H1 (cell line): ENCODE data around the gene LRRC23. TPM values are rescaled to one million over a fixed set of nuclear protein-coding genes. Genes with fewer than 3 reads are reported as not detected.

Source experiments
- CTCF ChIA-PET: fragments of 300-600 bp; sonication (Branson Sonifier 250); formaldehyde crosslinking; loops from one replicate; lab custom pipeline; 2021; ENCODE audit not compliant: partially characterized antibody; lab: Charles Lee
- POLR2A ChIA-PET: fragments of 300-600 bp; sonication (Branson Sonifier 250); formaldehyde crosslinking; loops from one replicate; lab custom pipeline; 2021; ENCODE audit warnings: inconsistent platforms; ENCODE audit not compliant: partially characterized antibody; lab: Charles Lee
- DNase-seq, 2 experiments: peaks; one replicate each; pipeline versions ENCODE4 v3.0.0 to v3.0.0-alpha.2; 2010 to 2022; ENCODE audit warnings: low spot score in 2 of 2, low read depth in 1 of 2, mixed read lengths in 1 of 2
- FAIRE-seq: peaks from 2 replicates; lab custom pipeline; 2011; peaks lifted over from hg19 to GRCh38; lab: Jason Lieb, UNC
- H2AFZ ChIP-seq: 2 replicates; pipeline ENCODE4 v1.8.1; 2012; ENCODE audit warnings: low read length, inconsistent platforms
- H2AK5ac ChIP-seq: 2 replicates; pipeline ENCODE4 v1.6.1; 2013; ENCODE audit warnings: low read depth, low read length
- H2BK120ac ChIP-seq: replicated peaks from 2 replicates; pipeline ENCODE3; 2013; ENCODE audit warnings: low read depth, low read length, inconsistent platforms
- H2BK12ac ChIP-seq: 2 replicates; pipeline ENCODE4 v1.6.1; 2013; ENCODE audit warnings: low read depth, low read length
- H2BK15ac ChIP-seq: 2 replicates; pipeline ENCODE4 v1.6.1; 2013; ENCODE audit warnings: low read length
- H2BK20ac ChIP-seq: 2 replicates; pipeline ENCODE4 v1.6.1; 2013; ENCODE audit warnings: low read length
- H2BK5ac ChIP-seq: 2 replicates; pipeline ENCODE4 v1.6.1; 2013; ENCODE audit warnings: low read depth, low read length
- H3K14ac ChIP-seq: 2 replicates; pipeline ENCODE4 v1.6.1; 2013; ENCODE audit warnings: inconsistent platforms; ENCODE audit not compliant: insufficient read length
- H3K18ac ChIP-seq: 2 replicates; pipeline ENCODE4 v1.6.1; 2013; ENCODE audit warnings: low read length; ENCODE audit errors: extremely low read depth
- H3K23ac ChIP-seq: 2 replicates; pipeline ENCODE4 v1.6.1; 2013; ENCODE audit warnings: inconsistent platforms; ENCODE audit not compliant: insufficient read length
- H3K23me2 ChIP-seq: 2 replicates; pipeline ENCODE4 v1.6.1; 2013; ENCODE audit warnings: low read depth, low read length
- H3K27ac ChIP-seq: 2 replicates; pipeline ENCODE4 v1.6.1; 2011; ENCODE audit warnings: low read depth, low read length, inconsistent platforms
- H3K27me3 ChIP-seq, 4 experiments: replicated peaks in 1 of 4; 1 replicate in 1 of 4; 2 replicates in 3 of 4; pipeline versions ENCODE4 v1.6.1 to v1.8.1; 2011 to 2013; ENCODE audit warnings: low read length in 3 of 4, mild to moderate bottlenecking in 3 of 4, inconsistent platforms in 2 of 4, mixed read lengths in 2 of 4, moderate library complexity in 1 of 4; ENCODE audit not compliant: control insufficient read depth in 3 of 4, insufficient read depth in 3 of 4; ENCODE audit errors: extremely low read depth in 1 of 4
- H3K36me3 ChIP-seq, 4 experiments: 2 replicates each; pipeline versions ENCODE4 v1.6.1 to v1.8.1; 2011 to 2013; ENCODE audit warnings: mild to moderate bottlenecking in 4 of 4, low read length in 3 of 4, moderate library complexity in 2 of 4, control low read depth in 1 of 4, inconsistent platforms in 1 of 4; ENCODE audit not compliant: insufficient read depth in 4 of 4, control insufficient read depth in 2 of 4
- H3K4ac ChIP-seq: replicated peaks from 2 replicates; pipeline ENCODE3; 2013; ENCODE audit warnings: low read length, low read depth, mixed read lengths, inconsistent platforms; ENCODE audit not compliant: insufficient read length
- H3K4me1 ChIP-seq, 4 experiments: replicated peaks in 1 of 4; 1 replicate in 1 of 4; 2 replicates in 3 of 4; pipeline versions ENCODE4 v1.6.1 to v1.8.1; 2011 to 2013; ENCODE audit warnings: low read length in 3 of 4, inconsistent platforms in 2 of 4, mixed read lengths in 1 of 4; ENCODE audit not compliant: insufficient read depth in 4 of 4, control insufficient read depth in 3 of 4
- H3K4me2 ChIP-seq, 2 experiments: 2 replicates each; pipeline versions ENCODE4 v1.6.1 to v1.8.1; 2011 to 2013; ENCODE audit warnings: low read depth in 2 of 2, low read length in 2 of 2, control low read depth in 1 of 2, inconsistent platforms in 1 of 2, mild to moderate bottlenecking in 1 of 2; ENCODE audit not compliant: insufficient read depth in 1 of 2
- H3K4me3 ChIP-seq, 4 experiments: fragments of 200-600, 300-600 bp in 1 of 4; sonication (generic), shearing (Covaris generic), sonication (Bioruptor Twin) in 1 of 4; 2 replicates each; pipeline versions ENCODE4 v1.5.1 to v1.8.1; 2011 to 2016; ENCODE audit warnings: low read length in 4 of 4, low read depth in 3 of 4, control low read depth in 2 of 4, inconsistent platforms in 2 of 4, mild to moderate bottlenecking in 2 of 4, mixed read lengths in 1 of 4, moderate library complexity in 1 of 4; ENCODE audit not compliant: insufficient read depth in 2 of 4; ENCODE audit errors: extremely low read depth in 1 of 4
- H3K56ac ChIP-seq: replicated peaks from 2 replicates; pipeline ENCODE3; 2013; ENCODE audit warnings: low read depth, mild to moderate bottlenecking, mixed read lengths, low read length, inconsistent platforms; ENCODE audit not compliant: insufficient read length
- H3K79me1 ChIP-seq: 2 replicates; pipeline ENCODE4 v1.6.1; 2013; ENCODE audit warnings: low read depth, low read length, control low read depth
- H3K79me2 ChIP-seq, 2 experiments: 2 replicates each; pipeline versions ENCODE4 v1.6.1 to v1.8.1; 2012 to 2013; ENCODE audit warnings: low read length in 2 of 2, mild to moderate bottlenecking in 2 of 2, inconsistent platforms in 1 of 2; ENCODE audit not compliant: insufficient read depth in 2 of 2, control insufficient read depth in 1 of 2
- H3K9ac ChIP-seq, 4 experiments: replicated peaks in 1 of 4; 1 replicate in 1 of 4; 2 replicates in 3 of 4; pipeline versions ENCODE4 v1.6.1 to v1.8.1; 2011 to 2013; ENCODE audit warnings: low read depth in 3 of 4, low read length in 3 of 4, control low read depth in 2 of 4, mild to moderate bottlenecking in 2 of 4, moderate library complexity in 2 of 4, inconsistent platforms in 1 of 4; ENCODE audit errors: extremely low read depth in 1 of 4
- H3K9me3 ChIP-seq, 2 experiments: 2 replicates each; pipeline versions ENCODE4 v1.6.1 to v1.8.1; 2012 to 2013; ENCODE audit warnings: mild to moderate bottlenecking in 2 of 2, moderate library complexity in 2 of 2, control low read depth in 1 of 2, inconsistent platforms in 1 of 2, low read depth in 1 of 2, low read length in 1 of 2, mixed read lengths in 1 of 2; ENCODE audit not compliant: insufficient read depth in 2 of 2
- H4K20me1 ChIP-seq, 2 experiments: replicated peaks in 1 of 2; 2 replicates each; pipeline versions ENCODE3 to v1.8.1; 2011 to 2013; ENCODE audit warnings: inconsistent platforms in 2 of 2, low read length in 2 of 2, mild to moderate bottlenecking in 1 of 2; ENCODE audit not compliant: insufficient read depth in 2 of 2, control insufficient read depth in 1 of 2
- H4K5ac ChIP-seq: 2 replicates; pipeline ENCODE4 v1.6.1; 2013; ENCODE audit warnings: low read length, low read depth, mixed read lengths, inconsistent platforms; ENCODE audit not compliant: insufficient read length
- H4K8ac ChIP-seq: 2 replicates; pipeline ENCODE4 v1.8.0; 2013; ENCODE audit warnings: mild to moderate bottlenecking, moderate library complexity, low read length, inconsistent platforms; ENCODE audit not compliant: insufficient read depth; ENCODE audit errors: extremely low read depth
- H4K91ac ChIP-seq: replicated peaks from 2 replicates; pipeline ENCODE3; 2013; ENCODE audit warnings: low read length, mixed read lengths, inconsistent platforms; ENCODE audit not compliant: insufficient read length
- CHD2 ChIP-seq: IDR thresholded peaks from 2 replicates; pipeline ENCODE4 v1.6.1; 2012; ENCODE audit warnings: low read length, improper control_type of control experiment
- GABPA ChIP-seq: IDR thresholded peaks from 2 replicates; pipeline ENCODE4 v1.6.1; 2011; ENCODE audit warnings: mild to moderate bottlenecking, low read length, moderate library complexity, borderline replicate concordance; ENCODE audit not compliant: insufficient read depth
- GTF2F1 ChIP-seq: IDR thresholded peaks from 2 replicates; pipeline ENCODE4 v1.6.1; 2012; ENCODE audit warnings: low read depth, low read length, improper control_type of control experiment, borderline replicate concordance
- HDAC2 ChIP-seq, 2 experiments: fragments of 300-600 bp in 1 of 2; sonication (generic) in 1 of 2; IDR thresholded peaks; 2 replicates each; pipeline ENCODE4 v1.6.1; 2011 to 2012; ENCODE audit warnings: low read depth in 2 of 2, low read length in 2 of 2, mild to moderate bottlenecking in 2 of 2, moderate library complexity in 2 of 2, borderline replicate concordance in 1 of 2, inconsistent platforms in 1 of 2
- NANOG ChIP-seq: IDR thresholded peaks from 2 replicates; pipeline ENCODE4 v1.6.1; 2011; ENCODE audit warnings: low read length, low read depth, mild to moderate bottlenecking, inconsistent platforms; ENCODE audit not compliant: insufficient read depth, poor library complexity, severe bottlenecking
- NRF1 ChIP-seq: IDR thresholded peaks from 2 replicates; pipeline ENCODE4 v1.6.1; 2011; ENCODE audit warnings: mild to moderate bottlenecking, low read depth, low read length, improper control_type of control experiment
- RBBP5 ChIP-seq: IDR thresholded peaks from 2 replicates; pipeline ENCODE4 v1.7.1; 2012; ENCODE audit warnings: low read depth, mild to moderate bottlenecking, inconsistent platforms, low read length, moderate library complexity, borderline replicate concordance
- RFX5 ChIP-seq: IDR thresholded peaks from 2 replicates; pipeline ENCODE4 v1.6.1; 2011; ENCODE audit warnings: low read depth, low read length, improper control_type of control experiment, borderline replicate concordance
- RNF2 ChIP-seq: fragments of 200-900, 300-1000 bp; sonication (generic); IDR thresholded peaks from 2 replicates; pipeline ENCODE4 v1.7.1; 2016; ENCODE audit warnings: borderline replicate concordance, low read depth, mild to moderate bottlenecking, antibody characterized with exemption, low read length; ENCODE audit not compliant: poor library complexity, severe bottlenecking; ENCODE audit errors: missing control alignments
- SIRT6 ChIP-seq: IDR thresholded peaks from one replicate; pipeline ENCODE4 v1.7.1; 2012; ENCODE audit warnings: low read length, inconsistent platforms
- ZNF274 ChIP-seq: IDR thresholded peaks from 2 replicates; pipeline ENCODE4 v1.7.0; 2012; ENCODE audit warnings: low read length, borderline replicate concordance; ENCODE audit errors: extremely low read depth
- WGBS, 2 experiments: shearing (Covaris generic) in 1 of 2; methylation state at CpG; one replicate each; pipeline versions ENCODE4 v1.1.6 to v1.1.7; 2013 to 2015; ENCODE audit warnings: low lambda C conversion rate in 2 of 2, mixed read lengths in 2 of 2, inconsistent platforms in 1 of 2, low coverage in 1 of 2, missing lambda C conversion rate in 1 of 2; ENCODE audit not compliant: insufficient replicate concordance in 2 of 2, insufficient coverage in 1 of 2, insufficient read length in 1 of 2; ENCODE audit errors: extremely low coverage in 1 of 2, missing lambda C conversion rate in 1 of 2; 5-methylcytosine and 5-hydroxymethylcytosine counted together
- polyA plus RNA-seq, 7 experiments: library from polyadenylated mRNA; depleted of rRNA in 3 of 7; stranded (reverse) in 5 of 7; unstranded in 2 of 7; fragments of >200 nt in 5 of 7; fragments of 200-250 nt in 2 of 7; gene quantifications; 1 replicate in 5 of 7; 2 replicates in 1 of 7; 4 replicates in 1 of 7; pipeline versions ENCODE4 v1.2.1 to v1.2.3, GENCODE V29; 2011 to 2013; ENCODE audit warnings: missing spikeins in 2 of 7, mixed read lengths in 2 of 7
- total RNA-seq: library from RNA; stranded (reverse); fragmentation: NEBNext Ultra II Directional; extraction: Animal tissue kit (Norgen Biotek cat#: 25700); gene quantifications from 2 replicates; pipeline ENCODE4 v1.2.1, GENCODE V29; 2021
- TF ChIP-seq, protein P1 (sequence below): IDR thresholded peaks from 2 replicates; pipeline ENCODE4 v1.6.1; 2011; ENCODE audit warnings: low read depth, mild to moderate bottlenecking, low read length; ENCODE audit not compliant: insufficient read depth

The LRRC23 gene
- total and polyA plus RNA-seq, 2 of the 8 experiments (the other 6 are each of a cell fraction or from before 2014, with no cell fraction given): 2.5 to 3.6 TPM

DNA sequence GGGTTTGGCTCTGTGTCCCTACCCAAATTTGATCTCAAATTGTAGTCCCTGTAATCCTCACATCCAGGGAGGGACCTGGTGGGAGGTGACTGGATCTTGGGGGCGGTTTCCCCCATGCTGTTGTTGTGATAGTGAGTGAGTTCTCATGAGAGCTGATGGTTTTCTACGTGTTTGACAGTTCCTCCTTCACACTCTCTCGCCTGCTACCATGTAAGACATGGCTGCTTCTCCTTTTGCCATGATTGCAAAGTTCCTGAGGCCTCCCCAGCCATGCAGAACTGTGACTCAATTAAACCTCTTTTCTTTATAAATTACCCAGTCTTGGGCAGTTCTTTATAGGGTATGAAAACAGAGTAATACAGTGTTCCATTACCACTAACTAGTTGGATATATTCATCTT lies 10.3 kb upstream of the LRRC23 start:
- no peak overlapping the region for H3K27ac ChIP-seq
- H2BK15ac ChIP-seq: no peak overlapping the region
- peaks cover 0 to 4% (median 2%) of the 10 kb centered on the region in 4 experiments; a peak in 4 of 7 replicates for H3K4me1 ChIP-seq
- no peak overlapping the region for H3K18ac ChIP-seq
- no peaks in the 10 kb centered on the region for H3K36me3 ChIP-seq
- no peak overlapping the region for H3K4me2 ChIP-seq
- DNase-seq (no peak), FAIRE-seq (no peak)
- H3K56ac ChIP-seq: no peak overlapping the region
- no peak overlapping the region for H2BK120ac ChIP-seq
- H2AK5ac ChIP-seq: no peak overlapping the region
- ChIA-PET POLR2A (interaction anchor here (0.8 to 4.5 kb wide), 8 partner anchors 11 to 205 kb away, joined by 3 to 22 read pairs (median 4); partner anchors contain the start of genes LRRC23, PTMS, TPI1 and ZNF384), CTCF (interaction anchor here (0.5 to 5.0 kb wide), 4 partner anchors 22 to 728 kb away, joined by 3 to 84 read pairs (median 4); partner anchors contain the start of genes SPSB2 and TPI1)
- H2BK20ac ChIP-seq: no peak overlapping the region
- no peak overlapping the region for H3K14ac ChIP-seq
- no peak overlapping the region for H4K5ac ChIP-seq
- H2AFZ ChIP-seq: no peak overlapping the region
- no peak overlapping the region for H3K9ac ChIP-seq
- H3K4me3 ChIP-seq: no peak overlapping the region
- H3K4ac ChIP-seq: no peak overlapping the region
- no peaks in the 10 kb centered on the region for H3K79me1 ChIP-seq
- no peak overlapping the region for H2BK5ac ChIP-seq
- H3K9me3 ChIP-seq: no peaks in the 10 kb centered on the region
- WGBS, 2 experiments: 85% methylated on average over 3 of the region's 3 CpGs; no CpG with 5 or more reads in 1 of the 2 experiments
- no peaks in the 10 kb centered on the region for H4K20me1 ChIP-seq
- H4K8ac ChIP-seq: no peak overlapping the region
- no peaks in the 10 kb centered on the region for H3K79me2 ChIP-seq
- no peaks in the 10 kb centered on the region for H3K23me2 ChIP-seq
- H2BK12ac ChIP-seq: no peak overlapping the region
- no peak overlapping the region for H4K91ac ChIP-seq
- H3K23ac ChIP-seq: no peak overlapping the region
- H3K27me3 ChIP-seq: no peaks in the 10 kb centered on the region
- TF ChIP-seq CHD2 (no peak), SIRT6 (no peak), GABPA (no peak), HDAC2 (IDR thresholded peaks at IDR 0.05; ENCODE audit: borderline replicate concordance in 1 of 2, low read depth in 2 of 2, low read length in 2 of 2) (no peak), RFX5 (no peak), NANOG (no peak), NRF1 (no peak), RNF2 (no peak), GTF2F1 (no peak), RBBP5 (no peak), ZNF274 (no peak)
- TF ChIP-seq, protein P1, sequence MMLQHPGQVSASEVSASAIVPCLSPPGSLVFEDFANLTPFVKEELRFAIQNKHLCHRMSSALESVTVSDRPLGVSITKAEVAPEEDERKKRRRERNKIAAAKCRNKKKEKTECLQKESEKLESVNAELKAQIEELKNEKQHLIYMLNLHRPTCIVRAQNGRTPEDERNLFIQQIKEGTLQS: no peak
